K562 (cell line): ENCODE data around the gene OPTN. TPM values are rescaled to one million over a fixed set of nuclear protein-coding genes. Genes with fewer than 3 reads are reported as not detected.

Experiments used
- ATF2 ChIP-seq: sonication (generic); formaldehyde crosslinking; IDR thresholded peaks from 2 replicates; pipeline ENCODE4 v1.8.1; 2022; ENCODE audit warnings: missing genetic modification reagents
- ETS1 ChIP-seq: conservative IDR thresholded peaks from 2 replicates; pipeline ENCODE4 v1.6.1; 2011; ENCODE audit warnings: low read depth, mild to moderate bottlenecking, low read length; ENCODE audit not compliant: control insufficient read depth
- GTF2A2 ChIP-seq: IDR thresholded peaks from 2 replicates; pipeline ENCODE4 v1.6.1; 2016; ENCODE audit warnings: mild to moderate bottlenecking, missing genetic modification characterization, missing compliant biosample characterization
- GTF3C2 ChIP-seq: IDR thresholded peaks from 3 replicates; pipeline ENCODE4 v1.6.1; 2011; ENCODE audit warnings: borderline replicate concordance, mild to moderate bottlenecking, moderate library complexity; ENCODE audit not compliant: insufficient read length; ENCODE audit errors: extremely low read depth
- HOMEZ ChIP-seq: fragments of 250-450 bp; sonication (Bioruptor Pico); IDR thresholded peaks from 2 replicates; pipeline ENCODE4 v1.4.0; 2020; ENCODE audit warnings: mild to moderate bottlenecking, moderate library complexity
- KLF13 ChIP-seq: fragments of 450-650 bp; IDR thresholded peaks from 2 replicates; pipeline ENCODE4 v1.6.1; 2016; ENCODE audit warnings: missing genetic modification characterization, low read depth, mild to moderate bottlenecking, missing compliant biosample characterization, moderate library complexity, borderline replicate concordance
- MAFG ChIP-seq: fragments of 450-650 bp; conservative IDR thresholded peaks from 2 replicates; pipeline ENCODE4 v1.6.1; 2016; ENCODE audit warnings: missing genetic modification characterization, missing compliant biosample characterization
- NCOA4 ChIP-seq: fragments of 450-650 bp; IDR thresholded peaks from 2 replicates; pipeline ENCODE4 v1.6.1; 2018; ENCODE audit warnings: mild to moderate bottlenecking; ENCODE audit not compliant: partially characterized antibody
- POLR2AphosphoS5 ChIP-seq: IDR thresholded peaks from 2 replicates; pipeline ENCODE4 v1.6.1; 2011; ENCODE audit warnings: mild to moderate bottlenecking, low read depth, low read length, moderate library complexity; ENCODE audit not compliant: control insufficient read depth, insufficient read depth
- PPARD ChIP-seq: fragments of 250-450 bp; sonication (Bioruptor Pico); IDR thresholded peaks from 2 replicates; pipeline ENCODE4 v1.8.0; 2022; ENCODE audit warnings: inconsistent platforms, mild to moderate bottlenecking, moderate library complexity
- PREB ChIP-seq: sonication (generic); formaldehyde crosslinking; IDR thresholded peaks from 2 replicates; pipeline ENCODE4 v1.8.1; 2023; ENCODE audit warnings: mild to moderate bottlenecking, missing genetic modification reagents
- TAF1 ChIP-seq: IDR thresholded peaks from 2 replicates; pipeline ENCODE4 v1.6.1; 2011; ENCODE audit warnings: mild to moderate bottlenecking, low read length, moderate library complexity; ENCODE audit not compliant: insufficient read depth, control insufficient read depth, severe bottlenecking; ENCODE audit errors: extremely low read depth
- TRIM24 ChIP-seq, 2 experiments: fragments of 450-650 bp; IDR thresholded peaks; 2 replicates each; pipeline ENCODE4 v1.6.1; 2016
- ZKSCAN8 ChIP-seq: fragments of 200-800 bp; sonication (Bioruptor generic); IDR thresholded peaks from 2 replicates; pipeline ENCODE4 v1.6.1; 2016; ENCODE audit warnings: missing genetic modification characterization, missing compliant biosample characterization
- ZNF124 ChIP-seq: sonication (generic); formaldehyde crosslinking; IDR thresholded peaks from 2 replicates; pipeline ENCODE4 v1.8.1; 2022; ENCODE audit warnings: missing genetic modification reagents
- ZNF140 ChIP-seq: fragments of 250-450 bp; sonication (Bioruptor Pico); IDR thresholded peaks from 2 replicates; pipeline ENCODE4 v1.8.0; 2021; ENCODE audit warnings: moderate library complexity, mild to moderate bottlenecking, inconsistent platforms
- ZNF217 ChIP-seq: sonication (generic); formaldehyde crosslinking; IDR thresholded peaks from 2 replicates; pipeline ENCODE4 v1.8.0; 2022; ENCODE audit warnings: mild to moderate bottlenecking, missing genetic modification reagents
- ZNF696 ChIP-seq: fragments of 250-450 bp; sonication (Bioruptor Pico); conservative IDR thresholded peaks from 2 replicates; pipeline ENCODE4 v1.4.0; 2020; ENCODE audit warnings: mild to moderate bottlenecking, moderate library complexity
- polyA plus RNA-seq, 8 experiments: library from polyadenylated mRNA; depleted of rRNA in 4 of 8; stranded (reverse) in 5 of 8; unstranded in 3 of 8; fragments of >200 nt; fragmentation: Nextera tagmentation in 2 of 8; fragmentation: Illumina TruSeq in 1 of 8; extraction: Ambion mirVana in 2 of 8; extraction: Trizol in 1 of 8; gene quantifications; 2 replicates each; pipeline versions ENCODE4 v1.2.1 to v1.2.3, GENCODE V29; 2011 to 2014; ENCODE audit warnings: inconsistent platforms in 1 of 8, missing spikeins in 1 of 8
- total RNA-seq, 7 experiments: library from RNA; depleted of rRNA in 6 of 7; stranded (reverse); fragments of >200 nt in 6 of 7; fragmentation: Illumina TruSeq in 2 of 7; extraction: Trizol in 2 of 7; gene quantifications; 2 replicates each; pipeline versions ENCODE4 v1.2.1 to v1.2.3, GENCODE V29; 2011 to 2021; ENCODE audit warnings: low replicate concordance in 1 of 7

The OPTN gene
- total and polyA plus RNA-seq, 9 of the 15 experiments (the other 6 are each of a cell fraction or from before 2014, with no cell fraction given): 2.2 to 6.8 (median 5.0) TPM

- TF ChIP-seq ATF2 (CRISPR knock-in tag) (no peak), NCOA4 (no peak), ZNF217 (no peak), POLR2AphosphoS5 (0 out of 2 replicates have a peak, but pooled peaks have one; percentile 57), ETS1 (no peak), TAF1 (peak; percentile 70), GTF2A2 (no peak), PREB (no peak), ZNF140 (CRISPR knock-in tag) (no peak), MAFG (tag) (no peak), HOMEZ (no peak), TRIM24 (IDR thresholded peaks at IDR 0.05) (no peak), ZKSCAN8 (CRISPR knock-in tag) (no peak), ZNF124 (CRISPR knock-in tag) (no peak), ZNF696 (CRISPR knock-in tag) (no peak), GTF3C2 (no peak), PPARD (CRISPR knock-in tag) (no peak), KLF13 (tag) (no peak)
Measured at GRCh38 chr10:13160934-13161856, 61.2 kb downstream of the OPTN start, which contains the start of gene MCM10 (continued).
